Measurements from ENCODE around the gene EIF3I.

DNA sequence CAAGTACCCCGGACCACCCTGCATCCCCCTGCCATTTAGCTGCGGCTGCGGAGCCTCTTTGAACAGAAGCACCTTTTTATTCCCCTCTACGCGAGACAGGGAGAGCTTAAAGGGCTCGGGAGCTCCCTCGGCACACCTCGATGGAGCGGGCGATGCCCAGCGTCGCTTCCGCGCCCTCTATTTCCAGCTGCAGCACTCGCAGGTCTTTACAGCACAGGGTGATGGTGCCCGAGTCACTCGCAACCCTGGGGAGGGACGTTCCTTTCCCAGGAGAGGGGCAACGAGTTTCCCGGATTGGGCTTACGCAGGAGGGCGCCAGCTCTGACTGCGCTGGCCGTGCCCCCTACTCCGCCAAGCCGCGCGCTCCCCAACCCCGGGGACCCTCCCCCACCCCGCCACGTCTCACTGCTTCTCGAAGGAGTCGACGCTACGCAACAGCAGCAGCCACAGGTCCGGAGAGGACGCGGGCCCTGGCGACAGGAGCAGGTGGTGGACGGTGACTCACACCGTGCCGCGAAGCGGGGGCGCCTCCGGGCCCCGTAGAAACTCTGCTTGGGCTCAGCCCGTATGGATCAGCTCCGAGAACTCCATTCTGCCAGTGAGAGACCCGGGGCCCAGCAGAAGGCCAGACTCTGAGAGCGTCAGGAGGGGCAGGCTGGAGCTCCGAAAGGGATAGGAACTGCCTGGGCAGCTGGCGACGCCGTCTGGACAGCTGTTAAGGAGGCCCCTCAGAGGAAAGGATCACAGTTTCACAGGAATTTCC, 19.0 kb downstream of the EIF3I start:
- TF ChIP-seq, protein P1, sequence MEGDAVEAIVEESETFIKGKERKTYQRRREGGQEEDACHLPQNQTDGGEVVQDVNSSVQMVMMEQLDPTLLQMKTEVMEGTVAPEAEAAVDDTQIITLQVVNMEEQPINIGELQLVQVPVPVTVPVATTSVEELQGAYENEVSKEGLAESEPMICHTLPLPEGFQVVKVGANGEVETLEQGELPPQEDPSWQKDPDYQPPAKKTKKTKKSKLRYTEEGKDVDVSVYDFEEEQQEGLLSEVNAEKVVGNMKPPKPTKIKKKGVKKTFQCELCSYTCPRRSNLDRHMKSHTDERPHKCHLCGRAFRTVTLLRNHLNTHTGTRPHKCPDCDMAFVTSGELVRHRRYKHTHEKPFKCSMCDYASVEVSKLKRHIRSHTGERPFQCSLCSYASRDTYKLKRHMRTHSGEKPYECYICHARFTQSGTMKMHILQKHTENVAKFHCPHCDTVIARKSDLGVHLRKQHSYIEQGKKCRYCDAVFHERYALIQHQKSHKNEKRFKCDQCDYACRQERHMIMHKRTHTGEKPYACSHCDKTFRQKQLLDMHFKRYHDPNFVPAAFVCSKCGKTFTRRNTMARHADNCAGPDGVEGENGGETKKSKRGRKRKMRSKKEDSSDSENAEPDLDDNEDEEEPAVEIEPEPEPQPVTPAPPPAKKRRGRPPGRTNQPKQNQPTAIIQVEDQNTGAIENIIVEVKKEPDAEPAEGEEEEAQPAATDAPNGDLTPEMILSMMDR (IDR thresholded peaks at IDR 0.05): no peak
- TF ChIP-seq POLR2A (IDR thresholded peaks at IDR 0.05): no peak

Measured in lower leg skin (tissue), 3 donors.